Gastroesophageal sphincter (tissue), 3 donors: Measurements from ENCODE around the gene GPS1.

Experiments
- EP300 ChIP-seq: sonication (generic); formaldehyde crosslinking; IDR thresholded peaks from one replicate; pipeline ENCODE4 v1.6.1; 2017; ENCODE audit warnings: antibody characterized with exemption, mild to moderate bottlenecking
- POLR2A ChIP-seq, 2 donors: fragments of 450-650 bp; IDR thresholded peaks; one replicate each; pipeline ENCODE4 v1.6.1; 2017; ENCODE audit warnings: antibody characterized with exemption in 2 of 2, mild to moderate bottlenecking in 2 of 2, moderate library complexity in 1 of 2
- POLR2AphosphoS5 ChIP-seq: sonication (generic); formaldehyde crosslinking; IDR thresholded peaks from one replicate; pipeline ENCODE4 v1.6.1; 2017; ENCODE audit warnings: antibody characterized with exemption
- TF ChIP-seq, protein P1 (sequence below), 4 experiments: fragments of 200-600 bp in 2 of 4; fragments of 450-650 bp in 2 of 4; sonication (generic) in 1 of 4; IDR thresholded peaks; one replicate each; pipeline ENCODE4 v1.5.1; 2017 to 2019; ENCODE audit warnings: antibody characterized with exemption in 4 of 4, mild to moderate bottlenecking in 2 of 4, moderate library complexity in 2 of 4

DNA sequence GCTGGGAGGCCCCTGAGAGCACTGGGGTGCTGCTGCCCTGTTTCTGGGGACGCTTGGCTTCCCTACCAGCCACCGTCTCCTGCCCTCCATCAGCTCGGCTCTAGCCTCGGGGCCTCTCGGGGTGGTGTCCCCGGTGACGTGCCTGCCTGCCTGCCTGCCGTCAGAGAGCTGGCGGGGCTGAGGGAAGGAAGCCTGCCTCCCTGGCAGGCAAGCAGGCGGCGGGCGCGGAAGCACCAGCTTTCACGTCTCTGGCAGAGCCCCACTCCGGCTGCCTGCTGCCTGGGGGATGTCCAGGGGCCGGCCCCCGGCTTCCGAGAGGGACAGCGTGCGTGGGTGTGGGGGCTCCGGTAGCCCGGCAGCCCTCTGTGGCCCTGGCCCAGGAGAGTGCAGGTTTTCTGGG is 38.4 kb upstream of the GPS1 start:
- TF ChIP-seq, protein P1, sequence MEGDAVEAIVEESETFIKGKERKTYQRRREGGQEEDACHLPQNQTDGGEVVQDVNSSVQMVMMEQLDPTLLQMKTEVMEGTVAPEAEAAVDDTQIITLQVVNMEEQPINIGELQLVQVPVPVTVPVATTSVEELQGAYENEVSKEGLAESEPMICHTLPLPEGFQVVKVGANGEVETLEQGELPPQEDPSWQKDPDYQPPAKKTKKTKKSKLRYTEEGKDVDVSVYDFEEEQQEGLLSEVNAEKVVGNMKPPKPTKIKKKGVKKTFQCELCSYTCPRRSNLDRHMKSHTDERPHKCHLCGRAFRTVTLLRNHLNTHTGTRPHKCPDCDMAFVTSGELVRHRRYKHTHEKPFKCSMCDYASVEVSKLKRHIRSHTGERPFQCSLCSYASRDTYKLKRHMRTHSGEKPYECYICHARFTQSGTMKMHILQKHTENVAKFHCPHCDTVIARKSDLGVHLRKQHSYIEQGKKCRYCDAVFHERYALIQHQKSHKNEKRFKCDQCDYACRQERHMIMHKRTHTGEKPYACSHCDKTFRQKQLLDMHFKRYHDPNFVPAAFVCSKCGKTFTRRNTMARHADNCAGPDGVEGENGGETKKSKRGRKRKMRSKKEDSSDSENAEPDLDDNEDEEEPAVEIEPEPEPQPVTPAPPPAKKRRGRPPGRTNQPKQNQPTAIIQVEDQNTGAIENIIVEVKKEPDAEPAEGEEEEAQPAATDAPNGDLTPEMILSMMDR (IDR thresholded peaks at IDR 0.05), result no peak
- no peak for TF ChIP-seq POLR2A (IDR thresholded peaks at IDR 0.05)
- no peak for TF ChIP-seq POLR2AphosphoS5
- TF ChIP-seq EP300, result no peak
